Endothelial cell (in vitro differentiated cells): ENCODE data around the gene PLPPR2. TPM values are rescaled to one million over a fixed set of nuclear protein-coding genes. Genes with fewer than 3 reads are reported as not detected.

Source experiments
- DNase-seq: peaks from one replicate; pipeline ENCODE4 v3.0.0; 2021; ENCODE audit warnings: low spot score
- H3K27ac Mint-ChIP-seq: one replicate; pipeline ENCODE4 v1.8.0; 2021; ENCODE audit warnings: mixed read lengths, inconsistent platforms; ENCODE audit not compliant: unreplicated experiment
- H3K27me3 Mint-ChIP-seq: one replicate; pipeline ENCODE4 v1.8.0; 2021; ENCODE audit warnings: mild to moderate bottlenecking, moderate library complexity, mixed read lengths, inconsistent platforms; ENCODE audit not compliant: unreplicated experiment
- H3K36me3 Mint-ChIP-seq: one replicate; pipeline ENCODE4 v1.8.0; 2021; ENCODE audit warnings: mild to moderate bottlenecking, low read depth, mixed read lengths, inconsistent platforms; ENCODE audit not compliant: unreplicated experiment
- H3K4me1 Mint-ChIP-seq: one replicate; pipeline ENCODE4 v1.8.0; 2021; ENCODE audit warnings: mild to moderate bottlenecking, mixed read lengths, inconsistent platforms; ENCODE audit not compliant: unreplicated experiment
- H3K4me3 Mint-ChIP-seq: one replicate; pipeline ENCODE4 v1.8.0; 2021; ENCODE audit warnings: mild to moderate bottlenecking, mixed read lengths, inconsistent platforms; ENCODE audit not compliant: unreplicated experiment
- H3K9me3 Mint-ChIP-seq: one replicate; pipeline ENCODE4 v1.8.0; 2021; ENCODE audit warnings: mixed read lengths, inconsistent platforms; ENCODE audit not compliant: unreplicated experiment
- total RNA-seq: library from RNA; stranded (reverse); fragmentation: NEBNext Ultra II Directional; extraction: Animal tissue kit (Norgen Biotek cat#: 25700); gene quantifications from one replicate; pipeline ENCODE4 v1.2.1, GENCODE V29; 2021; ENCODE audit not compliant: unreplicated experiment
- TF ChIP-seq, protein P1 (sequence below): fragments of 200-600 bp; sonication (generic); IDR thresholded peaks from one replicate; pipeline ENCODE4 v1.5.0; 2021; ENCODE audit warnings: antibody characterized with exemption; ENCODE audit not compliant: unreplicated experiment

Gene PLPPR2
- total RNA-seq, 1 donor from 2014 or later, result 13.7 TPM

DNA sequence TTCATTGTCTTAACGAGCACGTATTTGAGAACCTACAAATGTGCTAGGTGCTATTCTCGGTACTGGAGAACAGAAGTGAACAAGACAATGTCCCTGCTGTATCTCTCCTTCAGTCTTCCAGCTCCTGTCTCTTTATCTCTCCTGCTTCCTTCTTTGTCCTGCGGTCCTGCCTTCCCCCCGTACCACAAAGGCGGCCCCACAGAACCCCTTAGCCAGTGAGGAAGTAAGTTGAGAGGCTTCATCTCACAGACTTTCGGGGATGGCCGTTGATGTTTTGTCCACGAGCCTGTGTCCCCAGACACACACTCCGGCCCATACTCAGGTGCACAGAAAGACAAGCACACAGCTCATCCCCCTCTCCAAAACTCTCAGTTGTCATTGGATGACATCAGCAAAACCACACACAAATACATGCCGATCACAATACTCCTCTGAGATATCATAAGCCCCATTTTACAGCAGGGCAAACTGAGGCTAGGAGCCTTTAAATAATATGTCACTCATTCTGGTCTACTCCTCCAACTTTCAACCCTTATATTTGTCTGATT is 18.7 kb downstream of the PLPPR2 start:
- Mint-ChIP-seq H3K9me3 (no peaks in the 10 kb centered on the region), H3K36me3 (peaks cover 10% of the 10 kb centered on the region), H3K4me1 (peaks cover 13% of the 10 kb centered on the region), H3K4me3 (no peak overlapping the region), H3K27ac (no peak overlapping the region), H3K27me3 (peaks cover 14% of the 10 kb centered on the region)
- TF ChIP-seq, protein P1, sequence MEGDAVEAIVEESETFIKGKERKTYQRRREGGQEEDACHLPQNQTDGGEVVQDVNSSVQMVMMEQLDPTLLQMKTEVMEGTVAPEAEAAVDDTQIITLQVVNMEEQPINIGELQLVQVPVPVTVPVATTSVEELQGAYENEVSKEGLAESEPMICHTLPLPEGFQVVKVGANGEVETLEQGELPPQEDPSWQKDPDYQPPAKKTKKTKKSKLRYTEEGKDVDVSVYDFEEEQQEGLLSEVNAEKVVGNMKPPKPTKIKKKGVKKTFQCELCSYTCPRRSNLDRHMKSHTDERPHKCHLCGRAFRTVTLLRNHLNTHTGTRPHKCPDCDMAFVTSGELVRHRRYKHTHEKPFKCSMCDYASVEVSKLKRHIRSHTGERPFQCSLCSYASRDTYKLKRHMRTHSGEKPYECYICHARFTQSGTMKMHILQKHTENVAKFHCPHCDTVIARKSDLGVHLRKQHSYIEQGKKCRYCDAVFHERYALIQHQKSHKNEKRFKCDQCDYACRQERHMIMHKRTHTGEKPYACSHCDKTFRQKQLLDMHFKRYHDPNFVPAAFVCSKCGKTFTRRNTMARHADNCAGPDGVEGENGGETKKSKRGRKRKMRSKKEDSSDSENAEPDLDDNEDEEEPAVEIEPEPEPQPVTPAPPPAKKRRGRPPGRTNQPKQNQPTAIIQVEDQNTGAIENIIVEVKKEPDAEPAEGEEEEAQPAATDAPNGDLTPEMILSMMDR, result no peak
- DNase-seq, result no peak

DNA sequence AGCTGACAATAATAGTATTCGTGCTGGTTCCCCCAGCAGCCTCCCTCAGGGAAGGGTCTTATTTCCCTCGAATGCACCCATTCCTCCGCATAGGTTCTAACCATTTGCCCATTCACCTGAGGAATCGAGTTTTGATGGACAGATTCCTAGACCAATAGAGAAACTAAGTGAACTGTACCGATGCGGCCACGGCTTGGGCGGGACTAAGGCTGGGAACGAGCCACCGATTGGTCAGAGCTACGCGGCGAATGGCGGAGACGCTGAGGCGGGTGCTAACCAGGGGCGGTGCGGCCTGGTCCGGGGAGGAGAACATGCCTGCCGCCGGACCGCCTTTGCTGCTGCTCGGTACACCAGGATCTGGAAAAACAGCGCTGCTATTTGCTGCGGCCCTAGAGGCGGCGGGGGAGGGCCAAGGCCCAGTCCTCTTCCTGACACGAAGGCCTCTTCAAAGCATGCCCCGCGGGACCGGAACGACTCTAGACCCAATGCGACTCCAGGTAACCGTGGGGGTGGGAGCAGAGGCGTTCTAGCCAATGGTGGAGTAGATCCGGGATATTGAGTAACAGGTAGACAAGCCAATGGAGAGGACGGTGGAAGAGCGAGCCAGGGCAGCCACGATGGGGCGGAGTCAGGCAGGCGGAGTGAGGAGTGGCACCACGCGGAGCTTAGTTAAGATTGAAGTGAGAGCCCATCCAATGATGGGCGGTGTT is 19.4 kb downstream of the PLPPR2 start, which contains the start of gene SWSAP1:
Gene SWSAP1 (plus strand): TSS at position 234 of the 710 bp plus-strand sequence. CDS start 15 bp downstream, at position 249.
- peaks cover 14% of the 10 kb centered on the region for H3K27me3 Mint-ChIP-seq
- no peak within 1 kb of the TSS for H3K27ac Mint-ChIP-seq
- TF ChIP-seq, protein P1, result no peak
- peak; percentile 94 for DNase-seq
- peaks cover 13% of the 10 kb centered on the region for H3K4me1 Mint-ChIP-seq
- H3K9me3 Mint-ChIP-seq, result no peaks in the 10 kb centered on the region
- peaks cover 10% of the 10 kb centered on the region for H3K36me3 Mint-ChIP-seq
- no peak within 1 kb of the TSS for H3K4me3 Mint-ChIP-seq

DNA sequence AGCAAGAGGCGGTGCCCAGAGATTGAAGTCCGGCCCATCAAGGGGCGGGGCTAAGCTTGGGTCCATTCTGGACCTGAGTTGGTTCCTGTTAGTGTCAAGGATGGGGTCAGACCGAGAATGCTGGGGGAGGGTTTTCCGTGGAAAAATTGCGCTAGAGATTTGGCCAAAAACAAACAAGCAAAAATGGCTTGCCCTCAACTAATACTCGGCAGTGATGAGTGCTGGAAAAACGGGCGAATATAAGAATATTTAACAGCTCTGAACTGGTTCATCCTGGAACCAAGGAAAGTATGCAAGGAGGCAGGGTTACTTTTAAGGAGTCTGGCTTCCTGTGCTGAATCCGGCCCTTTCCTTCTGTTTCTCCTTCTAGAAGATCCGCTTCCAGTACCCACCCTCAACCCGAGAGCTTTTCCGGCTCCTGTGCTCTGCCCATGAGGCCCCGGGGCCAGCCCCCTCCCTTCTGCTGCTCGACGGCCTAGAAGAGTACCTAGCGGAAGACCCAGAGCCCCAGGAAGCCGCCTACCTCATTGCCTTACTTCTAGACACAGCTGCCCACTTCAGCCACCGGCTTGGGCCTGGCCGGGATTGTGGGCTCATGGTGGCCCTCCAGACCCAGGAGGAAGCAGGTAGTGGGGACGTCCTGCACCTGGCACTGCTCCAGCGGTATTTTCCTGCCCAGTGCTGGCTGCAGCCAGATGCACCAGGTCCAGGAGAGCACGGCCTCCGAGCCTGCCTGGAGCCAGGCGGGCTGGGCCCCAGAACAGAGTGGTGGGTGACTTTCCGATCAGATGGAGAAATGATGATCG is 20.1 kb downstream of the PLPPR2 start:
- Mint-ChIP-seq H3K27me3 (peaks cover 16% of the 10 kb centered on the region), H3K9me3 (no peaks in the 10 kb centered on the region), H3K4me3 (no peak overlapping the region), H3K36me3 (peaks cover 13% of the 10 kb centered on the region), H3K4me1 (peaks cover 17% of the 10 kb centered on the region), H3K27ac (no peak overlapping the region)
- peak; percentile 66 for DNase-seq
- TF ChIP-seq, protein P1, result no peak

DNA sequence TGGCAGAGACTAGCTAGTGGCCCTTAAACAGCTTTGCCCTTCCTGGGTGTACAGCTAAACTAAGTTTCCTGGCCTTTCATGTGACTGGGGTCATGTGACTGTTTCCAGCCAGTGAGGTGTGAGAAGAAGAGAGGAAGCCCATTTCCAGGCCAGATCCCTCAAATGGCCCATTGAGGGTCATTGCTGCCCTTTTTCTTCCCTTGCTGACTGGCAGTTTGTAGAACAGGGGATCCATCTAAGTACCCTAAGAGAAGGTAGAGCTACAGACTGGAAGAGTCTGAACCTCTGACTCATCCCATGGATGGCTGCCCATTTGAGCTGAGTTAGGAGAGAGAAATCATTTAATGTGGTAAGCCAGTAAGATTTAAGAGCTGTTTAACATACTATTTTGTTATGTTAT is 22.0 kb downstream of the PLPPR2 start:
- TF ChIP-seq, protein P1, result no peak
- H3K9me3 Mint-ChIP-seq, result no peaks in the 10 kb centered on the region
- peaks cover 26% of the 10 kb centered on the region for H3K4me1 Mint-ChIP-seq
- no peak for DNase-seq
- peaks cover 15% of the 10 kb centered on the region for H3K27me3 Mint-ChIP-seq
- H3K36me3 Mint-ChIP-seq, result peaks cover 10% of the 10 kb centered on the region
- H3K4me3 Mint-ChIP-seq, result no peak overlapping the region
- H3K27ac Mint-ChIP-seq, result no peak overlapping the region

DNA sequence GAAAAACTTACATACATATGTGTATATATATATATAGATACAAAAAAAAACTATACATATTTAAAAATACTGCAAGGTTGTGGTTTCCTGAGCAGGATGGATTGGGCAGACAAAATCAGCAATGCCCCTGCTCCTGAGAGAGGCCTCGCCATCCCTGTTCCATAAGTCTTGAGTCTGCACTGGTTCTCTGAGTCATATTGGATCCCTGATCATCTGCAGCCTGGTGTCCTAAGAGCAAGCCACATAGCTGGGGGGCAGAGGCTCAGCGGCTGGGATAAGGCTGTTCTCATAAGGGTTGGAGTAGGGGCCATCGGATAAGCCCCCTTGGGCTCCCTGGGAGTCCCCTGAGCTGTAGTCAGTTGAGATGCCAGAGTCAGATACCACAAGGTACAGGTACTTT is 22.5 kb downstream of the PLPPR2 start:
- no peak overlapping the region for H3K27ac Mint-ChIP-seq
- H3K36me3 Mint-ChIP-seq, result peaks cover 10% of the 10 kb centered on the region
- H3K9me3 Mint-ChIP-seq, result no peaks in the 10 kb centered on the region
- H3K27me3 Mint-ChIP-seq, result peaks cover 15% of the 10 kb centered on the region
- no peak for DNase-seq
- TF ChIP-seq, protein P1, result no peak
- no peak overlapping the region for H3K4me3 Mint-ChIP-seq
- H3K4me1 Mint-ChIP-seq, result peaks cover 26% of the 10 kb centered on the region
